NCI-H2081 treated with DMSO at 0.1 percent for 48 hours (cell line): ENCODE data around the gene FUT3.

Source experiments
- DNase-seq: peaks from one replicate; lab custom pipeline; 2025; lab: John Stamatoyannopoulos, UW

Gene FUT3

GRCh38 chr19:5800361-5801270 is 50.6 kb downstream of the FUT3 start:
- no peak for DNase-seq

GRCh38 chr19:5799247-5800241 is 51.7 kb downstream of the FUT3 start:
- DNase-seq: no peak

GRCh38 chr19:5798244-5798643 is 53.0 kb downstream of the FUT3 start:
- no peak for DNase-seq

- DNase-seq: no peak
Measured at GRCh38 chr19:5795382-5795919, 55.8 kb downstream of the FUT3 start.

- no peak for DNase-seq
Measured at GRCh38 chr19:5793188-5793587, 58.1 kb downstream of the FUT3 start.
